ENCODE measurements around the gene PRDM16.
A peak's percentile ranks its signal among the peaks of the same experiment; 100 is the strongest.

The PRDM16 gene

DNA sequence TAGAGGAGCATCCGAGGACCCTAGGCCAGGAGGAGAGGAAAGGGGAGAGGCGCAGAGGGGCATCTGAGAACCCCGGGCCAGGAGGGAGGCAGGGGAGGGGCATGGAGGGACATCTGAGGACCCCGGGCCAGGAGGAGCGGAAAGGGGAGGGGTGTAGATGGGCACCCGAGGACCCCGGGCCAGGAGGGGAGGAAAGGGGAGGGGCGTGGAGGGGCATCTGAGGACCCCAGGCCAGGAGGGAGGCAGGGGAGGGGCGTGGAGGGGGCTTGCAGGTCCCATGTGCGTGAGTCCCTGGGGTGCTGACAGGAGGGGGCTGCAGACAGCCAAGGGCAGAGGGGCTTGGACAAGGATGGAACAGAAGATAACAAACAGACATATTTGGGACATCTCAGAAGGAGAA lies 195.5 kb downstream of the PRDM16 start:
- Histone ChIP-seq H3K4me2 (no peak overlapping the region), H4K20me1 (peaks cover 17% of the 10 kb centered on the region; the same call in 1 of the 2 replicates), H3K27ac (no peak overlapping the region), H3K36me3 (no peaks in the 10 kb centered on the region), H3K27me3 (peaks cover 31% of the 10 kb centered on the region), H3K9ac (no peak overlapping the region), H3K4me1 (no peaks in the 10 kb centered on the region), H3K9me3 (no peaks in the 10 kb centered on the region), H3K4me3 (no peak overlapping the region)
- no peak for TF ChIP-seq Cebpa-rat (IDR thresholded peaks at IDR 0.05)

DNA sequence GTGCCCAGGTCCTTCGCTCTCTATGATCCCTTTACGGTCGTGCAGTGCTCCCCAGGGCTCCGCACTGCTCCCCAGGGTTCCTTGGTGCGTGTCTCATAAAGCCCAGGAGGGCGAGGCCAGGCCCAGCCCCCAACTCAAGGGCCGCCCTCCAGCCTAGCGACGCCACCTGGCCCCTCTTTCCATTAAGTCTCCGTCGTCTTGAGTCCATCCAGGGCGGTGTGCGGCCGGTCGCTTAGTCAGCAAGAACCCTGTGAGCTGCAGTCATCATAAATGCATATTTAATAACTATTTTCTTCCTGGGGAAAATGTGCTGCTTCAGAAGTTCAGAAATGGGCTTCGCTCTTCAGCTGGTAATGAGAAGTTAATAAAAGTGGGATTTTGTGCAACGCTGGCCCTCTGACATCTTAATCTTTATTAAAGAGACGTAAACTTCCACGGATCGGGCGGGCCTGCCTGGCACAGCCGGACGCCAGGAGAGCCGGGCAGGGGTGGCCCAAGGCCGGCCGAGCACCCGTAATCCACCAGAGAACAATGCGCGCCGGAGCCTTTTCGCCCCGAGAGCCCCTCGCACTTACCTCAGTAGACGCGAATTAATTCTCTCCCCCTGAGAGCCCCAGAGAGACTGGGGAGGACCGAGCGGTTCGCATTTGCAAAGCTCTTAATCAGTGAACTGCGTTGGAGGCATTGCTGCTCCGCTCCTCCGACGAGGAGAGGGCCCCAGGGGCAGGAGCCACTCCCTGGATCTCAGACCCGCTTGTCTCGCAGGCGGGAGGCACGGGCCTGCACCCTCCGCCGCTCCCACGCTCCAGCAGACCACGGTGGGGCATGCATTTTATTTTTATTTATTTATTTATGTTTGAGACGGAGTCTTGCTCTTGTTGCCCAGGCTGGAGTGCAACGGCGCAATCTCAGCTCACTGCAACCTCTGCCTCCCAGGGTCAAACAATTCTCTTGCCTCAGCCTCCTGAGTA lies 197.1 kb downstream of the PRDM16 start:
- Histone ChIP-seq H3K36me3 (no peaks in the 10 kb centered on the region), H3K9ac (no peak overlapping the region), H3K4me1 (peaks cover 4% of the 10 kb centered on the region), H3K4me3 (no peak overlapping the region), H3K4me2 (no peak overlapping the region), H3K9me3 (no peaks in the 10 kb centered on the region), H3K27me3 (peaks cover 42% of the 10 kb centered on the region), H3K27ac (no peak overlapping the region), H4K20me1 (peaks cover 22% of the 10 kb centered on the region; the same call in 1 of the 2 replicates)
- TF ChIP-seq Cebpa-rat (IDR thresholded peaks at IDR 0.05): no peak

DNA sequence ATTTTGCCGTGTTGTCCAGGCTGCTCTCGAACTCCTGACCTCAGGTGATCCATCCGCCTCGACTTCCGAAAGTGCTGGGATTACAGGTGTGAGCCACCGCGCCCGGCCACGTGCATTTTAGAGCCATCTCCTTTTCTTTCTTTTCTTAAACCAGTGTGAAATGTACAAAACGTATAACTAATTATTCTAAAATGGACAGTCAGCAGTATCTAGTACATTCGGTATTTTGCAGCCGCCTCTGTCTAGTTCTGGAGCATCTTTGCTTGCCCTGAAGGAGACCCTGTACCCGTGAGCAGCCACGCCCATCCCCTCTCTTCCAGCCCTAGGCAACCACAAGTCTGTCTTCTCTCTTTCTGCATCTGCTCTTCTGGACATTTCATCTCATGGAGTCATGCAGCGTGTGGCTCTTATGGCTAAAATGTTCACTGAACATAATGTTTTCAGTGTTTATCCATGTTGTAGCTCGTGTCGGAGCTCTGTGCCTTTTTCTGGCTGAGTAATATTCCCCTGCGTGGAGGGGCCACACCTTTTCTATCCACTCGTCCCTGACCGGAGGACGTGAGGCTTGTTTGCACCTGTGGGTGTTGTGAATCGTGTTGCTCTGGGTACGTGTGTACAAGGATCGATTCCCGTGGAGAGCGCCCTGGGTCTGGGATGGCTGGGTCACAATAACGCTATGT lies 198.0 kb downstream of the PRDM16 start:
- Histone ChIP-seq H3K4me3 (no peak overlapping the region), H4K20me1 (peaks cover 28% of the 10 kb centered on the region; the same call in 1 of the 2 replicates), H3K27me3 (peaks cover 42% of the 10 kb centered on the region), H3K36me3 (no peaks in the 10 kb centered on the region), H3K27ac (no peak overlapping the region), H3K9me3 (no peaks in the 10 kb centered on the region), H3K4me1 (peaks cover 13% of the 10 kb centered on the region), H3K9ac (no peak overlapping the region), H3K4me2 (no peak overlapping the region)
- TF ChIP-seq Cebpa-rat (IDR thresholded peaks at IDR 0.05): no peak

DNA sequence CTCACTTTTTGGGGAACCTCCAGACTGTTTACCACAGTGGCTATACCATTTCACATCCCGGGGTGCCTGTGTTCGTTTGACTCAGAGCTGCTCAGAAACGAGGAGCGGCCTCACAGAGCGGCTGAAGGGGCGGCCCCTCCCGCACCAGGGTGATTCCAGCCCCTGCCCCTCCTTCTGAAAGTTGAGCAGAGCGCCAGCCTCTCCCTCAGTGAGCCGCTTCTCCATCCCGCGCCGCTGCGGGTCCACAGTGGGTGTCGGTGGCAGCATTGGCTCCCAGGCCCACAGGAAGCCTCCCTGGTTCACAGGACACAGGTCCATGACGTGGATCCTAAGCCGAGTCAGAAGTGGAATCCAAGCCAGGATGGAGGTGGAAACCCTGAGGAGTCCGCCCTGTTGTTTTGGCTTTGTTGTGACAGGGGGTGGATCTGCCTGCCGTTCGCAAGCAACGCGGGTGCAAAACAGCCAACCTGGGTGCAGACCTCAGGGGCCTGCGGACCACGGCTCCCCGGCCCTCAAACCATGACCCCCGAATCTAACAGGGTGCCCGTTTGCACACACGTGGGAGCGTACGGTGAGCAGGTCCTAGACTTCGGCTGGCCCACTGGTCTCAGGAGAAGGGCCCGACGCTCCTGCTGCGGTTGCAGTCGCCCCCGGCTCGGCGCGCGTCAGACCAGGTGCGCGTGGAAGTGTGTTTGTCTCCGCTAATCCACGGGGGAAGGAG lies 198.7 kb downstream of the PRDM16 start:
- no peak for TF ChIP-seq Cebpa-rat (IDR thresholded peaks at IDR 0.05)
- Histone ChIP-seq H3K36me3 (no peaks in the 10 kb centered on the region), H3K27ac (no peak overlapping the region), H3K4me3 (no peak overlapping the region), H3K27me3 (peaks cover 42% of the 10 kb centered on the region), H3K9me3 (no peaks in the 10 kb centered on the region), H4K20me1 (peaks cover 35% of the 10 kb centered on the region; the same call in 1 of the 2 replicates), H3K9ac (no peak overlapping the region), H3K4me2 (no peak overlapping the region), H3K4me1 (peaks cover 20% of the 10 kb centered on the region)

GRCh38 chr1:3268281-3268680 lies 199.3 kb downstream of the PRDM16 start:
- no peak for TF ChIP-seq Cebpa-rat (IDR thresholded peaks at IDR 0.05)
- Histone ChIP-seq H3K4me3 (no peak overlapping the region), H3K4me2 (no peak overlapping the region), H3K9ac (no peak overlapping the region), H3K9me3 (no peaks in the 10 kb centered on the region), H3K36me3 (no peaks in the 10 kb centered on the region), H3K27me3 (peaks cover 42% of the 10 kb centered on the region), H4K20me1 (peaks cover 41% of the 10 kb centered on the region; the same call in 1 of the 2 replicates), H3K27ac (no peak overlapping the region), H3K4me1 (peaks cover 21% of the 10 kb centered on the region)

DNA sequence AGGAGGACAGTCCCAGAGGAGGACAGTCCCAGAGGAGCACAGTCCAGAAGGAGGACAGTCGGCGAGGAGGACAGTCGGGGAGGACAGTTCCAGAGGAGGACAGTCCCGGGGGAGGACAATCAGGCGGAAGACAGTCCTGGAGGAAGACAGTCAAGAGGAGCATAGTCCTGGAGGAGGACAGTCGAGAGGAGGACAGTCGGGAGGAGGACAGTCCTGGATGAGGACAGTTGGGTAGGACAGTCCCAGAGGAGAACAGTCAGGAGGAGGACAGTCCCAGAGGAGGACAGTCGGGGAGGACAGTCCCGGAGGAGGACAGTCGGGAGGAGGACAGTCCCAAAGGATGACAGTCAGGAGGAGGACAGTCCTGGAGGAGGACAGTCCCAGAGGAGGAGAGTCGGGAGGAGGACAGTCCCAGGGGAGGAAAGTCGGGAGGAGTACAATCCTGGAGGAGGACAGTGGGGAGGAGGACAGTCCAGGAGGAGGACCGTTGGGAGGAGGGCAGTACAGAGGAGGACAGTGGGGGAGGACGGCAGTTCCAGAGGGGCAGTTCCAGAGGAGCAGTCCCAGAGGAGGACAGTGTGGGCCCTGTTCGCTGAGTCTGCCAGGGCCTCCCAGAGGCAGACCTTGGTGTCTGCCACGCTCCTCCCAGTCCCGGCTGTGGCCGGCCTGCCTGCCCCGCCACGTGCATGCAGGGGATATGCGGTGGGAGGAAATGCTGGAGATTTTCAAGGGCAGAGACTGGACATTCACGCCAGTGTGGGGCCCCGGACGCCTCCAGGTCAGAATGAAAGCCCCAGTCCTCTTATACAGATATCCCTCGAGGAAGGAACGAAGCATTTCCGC lies 201.6 kb downstream of the PRDM16 start:
- TF ChIP-seq Cebpa-rat (IDR thresholded peaks at IDR 0.05): no peak
- H3K4me2 ChIP-seq: peak overlapping the region; percentile 62
- peaks cover 36% of the 10 kb centered on the region; the same call in 1 of the 2 replicates for H4K20me1 ChIP-seq
- peaks cover 21% of the 10 kb centered on the region for H3K4me1 ChIP-seq
- no peaks in the 10 kb centered on the region for H3K36me3 ChIP-seq
- no peak overlapping the region for H3K9ac ChIP-seq
- no peak overlapping the region for H3K27ac ChIP-seq
- no peaks in the 10 kb centered on the region for H3K9me3 ChIP-seq
- peaks cover 33% of the 10 kb centered on the region for H3K27me3 ChIP-seq
- no peak overlapping the region for H3K4me3 ChIP-seq

DNA sequence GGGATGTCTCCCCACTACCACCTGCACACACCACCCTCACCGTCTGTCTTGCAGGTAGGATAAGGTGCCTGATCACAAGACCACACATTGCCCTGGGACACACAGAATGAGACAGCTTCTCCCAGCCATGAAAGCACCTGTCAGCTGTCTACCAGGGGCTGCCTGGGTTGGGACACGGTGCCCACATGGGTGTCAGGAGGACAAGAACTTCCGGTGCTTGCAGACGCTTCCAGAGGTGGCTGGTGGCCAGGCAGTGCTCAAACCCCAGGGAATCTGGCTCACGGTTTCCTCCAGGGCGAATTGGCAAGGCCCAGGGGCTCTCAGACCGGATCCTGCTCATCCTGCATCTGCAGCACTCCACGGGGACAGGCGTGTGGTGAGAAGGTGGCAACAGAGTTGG lies 202.9 kb downstream of the PRDM16 start:
- H3K4me1 ChIP-seq: peaks cover 21% of the 10 kb centered on the region
- peaks cover 28% of the 10 kb centered on the region; the same call in 1 of the 2 replicates for H4K20me1 ChIP-seq
- no peak overlapping the region for H3K9ac ChIP-seq
- no peak overlapping the region for H3K27ac ChIP-seq
- no peaks in the 10 kb centered on the region for H3K9me3 ChIP-seq
- peak overlapping the region; percentile 62 for H3K4me2 ChIP-seq
- H3K27me3 ChIP-seq: peaks cover 31% of the 10 kb centered on the region
- H3K4me3 ChIP-seq: no peak overlapping the region
- no peak for TF ChIP-seq Cebpa-rat (IDR thresholded peaks at IDR 0.05)
- no peaks in the 10 kb centered on the region for H3K36me3 ChIP-seq

DNA sequence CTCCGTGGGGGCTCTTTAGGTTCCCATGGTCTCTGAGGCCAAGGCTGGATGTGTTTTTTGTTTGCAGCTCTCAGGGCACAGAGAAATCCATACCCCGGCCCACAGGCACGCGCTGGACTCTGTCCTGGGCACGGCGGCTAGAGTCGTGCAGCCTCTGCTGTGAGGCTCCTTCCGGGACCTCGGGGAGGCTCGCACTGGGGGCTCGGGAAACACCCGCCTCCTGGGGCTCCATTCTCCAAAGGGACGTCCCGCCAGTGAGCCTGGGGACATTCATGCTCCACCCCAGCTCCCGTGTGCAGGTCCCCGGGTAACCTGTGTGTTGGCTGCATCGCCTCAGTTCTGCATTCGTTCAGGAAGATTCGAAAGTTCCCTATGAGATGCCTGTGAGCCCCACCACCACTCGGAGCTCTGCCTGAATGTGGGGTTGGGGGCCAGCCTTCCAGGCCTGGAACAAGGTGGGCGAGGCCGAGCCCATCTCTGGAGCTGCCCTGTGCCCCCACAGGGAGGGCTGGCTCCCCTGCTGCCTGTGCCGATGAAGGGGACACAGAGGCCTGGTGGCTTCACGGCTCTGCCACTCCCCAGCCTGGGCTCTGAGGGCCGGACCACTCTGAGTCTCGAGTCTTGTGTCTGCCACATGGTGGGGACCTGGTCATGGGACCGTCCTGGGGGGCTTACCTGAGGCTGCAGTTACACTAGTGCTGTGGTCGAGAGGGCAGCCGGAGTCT lies 203.5 kb downstream of the PRDM16 start:
- Histone ChIP-seq H3K27me3 (peaks cover 31% of the 10 kb centered on the region), H3K4me3 (no peak overlapping the region), H3K4me2 (peak overlapping the region; percentile 62), H3K9me3 (no peaks in the 10 kb centered on the region), H3K4me1 (peaks cover 21% of the 10 kb centered on the region), H3K27ac (no peak overlapping the region), H3K36me3 (no peaks in the 10 kb centered on the region), H3K9ac (no peak overlapping the region), H4K20me1 (peaks cover 28% of the 10 kb centered on the region; the same call in 1 of the 2 replicates)
- no peak for TF ChIP-seq Cebpa-rat (IDR thresholded peaks at IDR 0.05)

Data from BLaER1 (cell line).